Large intestine (tissue), 3 donors: Measurements from ENCODE around the gene NR4A1. TPM values are rescaled to one million over a fixed set of nuclear protein-coding genes. Genes with fewer than 3 reads are reported as not detected.

ENCODE experiments used
- DNase-seq, 2 donors: peaks; one replicate each; pipeline versions ENCODE4 v3.0.0 to v3.0.0-alpha.2; 2013
- H3K27ac ChIP-seq: one replicate; pipeline ENCODE4 v1.5.1; 2013; ENCODE audit warnings: low read length
- H3K27me3 ChIP-seq: 2 replicates; pipeline ENCODE4 v1.6.1; 2013; ENCODE audit warnings: low read length; ENCODE audit not compliant: control insufficient read depth, insufficient read depth
- H3K36me3 ChIP-seq: 2 replicates; pipeline ENCODE4 v1.6.1; 2013; ENCODE audit warnings: low read length; ENCODE audit not compliant: control insufficient read depth, insufficient read depth
- H3K4me1 ChIP-seq: one replicate; pipeline ENCODE4 v1.6.1; 2013; ENCODE audit warnings: low read length; ENCODE audit not compliant: control insufficient read depth, insufficient read depth
- H3K4me3 ChIP-seq: one replicate; pipeline ENCODE4 v1.5.1; 2013; ENCODE audit warnings: low read length
- H3K9me3 ChIP-seq: one replicate; pipeline ENCODE4 v1.6.1; 2013; ENCODE audit warnings: mild to moderate bottlenecking, low read depth, low read length, moderate library complexity; ENCODE audit not compliant: control insufficient read depth
- WGBS: methylation state at CpG from one replicate; pipeline ENCODE4 v1.1.5; 2013; ENCODE audit warnings: low lambda C conversion rate; ENCODE audit not compliant: insufficient coverage; 5-methylcytosine and 5-hydroxymethylcytosine counted together
- polyA plus RNA-seq: library from polyadenylated mRNA; unstranded; fragments of 120-200 nt; gene quantifications from one replicate; pipeline ENCODE4 v1.2.1, GENCODE V29; 2013

Gene NR4A1
- polyA plus RNA-seq, 1 donor, result 139 TPM

DNA sequence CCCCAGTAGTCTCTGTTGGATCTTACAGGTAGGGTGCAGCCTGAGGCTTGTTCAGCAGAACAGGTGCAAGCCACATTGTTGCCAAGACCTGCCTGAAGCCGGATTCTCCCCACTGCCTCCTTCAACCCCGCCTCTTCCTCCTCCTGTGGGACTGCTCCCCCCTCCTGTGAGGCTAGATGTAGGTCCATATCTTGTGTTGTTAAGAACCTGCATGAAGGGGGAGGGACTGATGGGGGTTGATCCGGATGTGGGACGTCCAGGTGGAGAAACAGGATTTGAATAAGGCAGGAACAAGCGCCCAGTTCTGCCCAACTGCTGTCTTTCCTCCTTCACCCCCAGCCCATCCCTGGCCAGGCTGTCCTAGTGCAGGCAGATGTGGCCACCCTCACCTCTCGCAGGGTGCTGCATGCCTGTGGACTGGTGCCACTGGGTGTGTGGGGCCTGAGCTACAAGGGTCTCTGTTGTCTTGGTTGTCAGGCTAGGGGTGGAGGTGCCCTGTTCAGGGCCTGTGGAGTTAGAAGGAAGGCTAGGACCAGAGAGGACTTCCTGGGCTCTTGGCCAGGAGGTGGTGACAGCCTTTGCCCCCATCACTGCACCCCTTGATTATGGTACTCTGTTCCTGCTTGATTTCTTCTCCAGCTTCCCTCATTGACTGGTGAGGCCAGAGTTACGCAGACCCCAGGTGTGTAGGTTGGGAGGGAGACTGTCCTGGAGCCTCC is 1.4 kb downstream of the NR4A1 start:
- no CpG with 5 or more reads among the region's 7 CpGs for WGBS
- H3K4me1 ChIP-seq, result peaks cover 18% of the 10 kb centered on the region
- H3K27ac ChIP-seq, result peak overlapping the region; percentile 82
- DNase-seq, result peak in 1 of 2 donors; percentile 62
- H3K36me3 ChIP-seq, result peaks cover 16% of the 10 kb centered on the region
- H3K4me3 ChIP-seq, result peak overlapping the region; percentile 59
- H3K27me3 ChIP-seq, result peaks cover 9% of the 10 kb centered on the region
- no peaks in the 10 kb centered on the region for H3K9me3 ChIP-seq

DNA sequence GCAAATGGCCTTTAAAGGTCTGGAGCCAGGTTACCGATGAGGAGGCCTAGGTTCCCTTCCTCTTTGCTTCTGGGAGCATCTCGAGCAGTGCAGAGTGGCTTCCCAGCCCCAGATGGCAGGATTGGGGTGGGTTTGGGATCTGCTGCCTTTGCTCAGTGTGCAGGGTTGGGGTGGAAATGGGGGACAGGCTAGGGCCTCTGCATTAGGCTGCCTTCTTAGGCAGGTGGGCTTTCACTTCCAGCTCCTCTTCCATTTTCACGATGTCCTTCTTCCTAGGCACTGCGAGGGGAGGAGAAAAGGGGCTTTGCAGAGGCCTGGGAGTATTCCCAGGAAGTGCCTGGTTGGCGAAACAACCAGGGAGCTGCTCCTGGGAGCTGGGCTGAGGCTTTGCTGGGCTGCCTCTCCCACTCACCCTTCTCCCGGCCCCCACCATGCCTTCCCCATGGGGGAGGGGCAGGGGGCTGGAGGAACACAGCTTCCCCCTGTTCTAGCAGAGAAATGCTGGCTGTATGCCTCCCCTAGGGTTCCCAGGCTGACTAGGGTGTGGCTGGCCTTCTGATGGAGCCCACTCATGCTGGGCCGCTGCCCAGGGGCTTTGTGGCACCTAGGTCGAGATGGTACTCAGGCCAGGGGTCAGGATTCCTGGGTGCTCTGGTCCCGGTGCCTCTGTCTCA is 2.4 kb downstream of the NR4A1 start:
- DNase-seq, result no peak
- Histone ChIP-seq H3K27ac (no peak overlapping the region), H3K4me3 (no peak overlapping the region)

DNA sequence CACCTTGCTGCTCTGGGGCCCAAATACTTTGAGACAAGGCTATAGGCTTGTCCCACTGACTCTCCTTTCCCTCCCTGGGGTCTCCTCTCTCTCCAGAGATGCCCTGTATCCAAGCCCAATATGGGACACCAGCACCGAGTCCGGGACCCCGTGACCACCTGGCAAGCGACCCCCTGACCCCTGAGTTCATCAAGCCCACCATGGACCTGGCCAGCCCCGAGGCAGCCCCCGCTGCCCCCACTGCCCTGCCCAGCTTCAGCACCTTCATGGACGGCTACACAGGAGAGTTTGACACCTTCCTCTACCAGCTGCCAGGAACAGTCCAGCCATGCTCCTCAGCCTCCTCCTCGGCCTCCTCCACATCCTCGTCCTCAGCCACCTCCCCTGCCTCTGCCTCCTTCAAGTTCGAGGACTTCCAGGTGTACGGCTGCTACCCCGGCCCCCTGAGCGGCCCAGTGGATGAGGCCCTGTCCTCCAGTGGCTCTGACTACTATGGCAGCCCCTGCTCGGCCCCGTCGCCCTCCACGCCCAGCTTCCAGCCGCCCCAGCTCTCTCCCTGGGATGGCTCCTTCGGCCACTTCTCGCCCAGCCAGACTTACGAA is 3.1 kb downstream of the NR4A1 start:
- H3K4me1 ChIP-seq, result peaks cover 22% of the 10 kb centered on the region
- H3K27me3 ChIP-seq, result peaks cover 3% of the 10 kb centered on the region
- H3K9me3 ChIP-seq, result no peaks in the 10 kb centered on the region
- H3K4me3 ChIP-seq, result no peak overlapping the region
- no CpG with 5 or more reads among the region's 21 CpGs for WGBS
- H3K27ac ChIP-seq, result no peak overlapping the region
- no peak for DNase-seq
- peaks cover 16% of the 10 kb centered on the region for H3K36me3 ChIP-seq

More for the DNA sequence above, 2.4 kb downstream of the NR4A1 start:
- peaks cover 16% of the 10 kb centered on the region for H3K36me3 ChIP-seq
- peaks cover 18% of the 10 kb centered on the region for H3K4me1 ChIP-seq
- H3K9me3 ChIP-seq, result no peaks in the 10 kb centered on the region
- peaks cover 9% of the 10 kb centered on the region for H3K27me3 ChIP-seq
- WGBS, result no CpG with 5 or more reads among the region's 9 CpGs

DNA sequence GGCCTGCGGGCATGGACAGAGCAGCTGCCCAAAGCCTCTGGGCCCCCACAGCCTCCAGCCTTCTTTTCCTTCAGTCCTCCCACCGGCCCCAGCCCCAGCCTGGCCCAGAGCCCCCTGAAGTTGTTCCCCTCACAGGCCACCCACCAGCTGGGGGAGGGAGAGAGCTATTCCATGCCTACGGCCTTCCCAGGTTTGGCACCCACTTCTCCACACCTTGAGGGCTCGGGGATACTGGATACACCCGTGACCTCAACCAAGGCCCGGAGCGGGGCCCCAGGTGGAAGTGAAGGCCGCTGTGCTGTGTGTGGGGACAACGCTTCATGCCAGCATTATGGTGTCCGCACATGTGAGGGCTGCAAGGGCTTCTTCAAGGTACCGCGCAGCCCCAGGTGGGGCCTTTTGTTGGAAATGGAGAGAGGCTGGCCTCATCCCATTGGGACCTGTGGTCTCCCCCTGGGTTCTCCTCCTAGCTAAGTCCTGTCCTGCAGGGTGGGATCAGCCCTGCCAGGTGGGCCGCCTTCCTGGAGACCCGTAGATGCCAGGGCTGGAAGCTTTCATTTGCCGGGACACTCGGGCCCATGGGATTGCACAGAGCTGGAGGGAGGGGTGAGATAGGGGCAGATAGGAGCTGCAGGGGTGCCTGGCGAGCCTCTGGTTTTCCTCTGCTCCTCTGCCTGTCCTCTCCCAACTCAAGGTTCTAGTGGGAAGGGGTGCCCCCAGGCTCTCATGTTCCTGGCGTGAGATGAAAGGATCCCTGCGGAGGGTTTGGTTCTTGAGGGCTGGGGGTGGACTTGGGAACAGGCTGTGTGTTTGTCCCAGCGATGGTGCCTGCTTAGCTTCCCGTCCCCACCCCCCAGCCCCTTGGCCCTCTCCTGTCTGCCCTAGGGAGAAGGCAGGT is 3.8 kb downstream of the NR4A1 start:
- Histone ChIP-seq H3K27me3 (peaks cover 2% of the 10 kb centered on the region), H3K36me3 (peaks cover 16% of the 10 kb centered on the region), H3K4me1 (peaks cover 19% of the 10 kb centered on the region), H3K4me3 (no peak overlapping the region), H3K9me3 (no peaks in the 10 kb centered on the region), H3K27ac (no peak overlapping the region)
- WGBS, result no CpG with 5 or more reads among the region's 21 CpGs
- DNase-seq, result no peak

DNA sequence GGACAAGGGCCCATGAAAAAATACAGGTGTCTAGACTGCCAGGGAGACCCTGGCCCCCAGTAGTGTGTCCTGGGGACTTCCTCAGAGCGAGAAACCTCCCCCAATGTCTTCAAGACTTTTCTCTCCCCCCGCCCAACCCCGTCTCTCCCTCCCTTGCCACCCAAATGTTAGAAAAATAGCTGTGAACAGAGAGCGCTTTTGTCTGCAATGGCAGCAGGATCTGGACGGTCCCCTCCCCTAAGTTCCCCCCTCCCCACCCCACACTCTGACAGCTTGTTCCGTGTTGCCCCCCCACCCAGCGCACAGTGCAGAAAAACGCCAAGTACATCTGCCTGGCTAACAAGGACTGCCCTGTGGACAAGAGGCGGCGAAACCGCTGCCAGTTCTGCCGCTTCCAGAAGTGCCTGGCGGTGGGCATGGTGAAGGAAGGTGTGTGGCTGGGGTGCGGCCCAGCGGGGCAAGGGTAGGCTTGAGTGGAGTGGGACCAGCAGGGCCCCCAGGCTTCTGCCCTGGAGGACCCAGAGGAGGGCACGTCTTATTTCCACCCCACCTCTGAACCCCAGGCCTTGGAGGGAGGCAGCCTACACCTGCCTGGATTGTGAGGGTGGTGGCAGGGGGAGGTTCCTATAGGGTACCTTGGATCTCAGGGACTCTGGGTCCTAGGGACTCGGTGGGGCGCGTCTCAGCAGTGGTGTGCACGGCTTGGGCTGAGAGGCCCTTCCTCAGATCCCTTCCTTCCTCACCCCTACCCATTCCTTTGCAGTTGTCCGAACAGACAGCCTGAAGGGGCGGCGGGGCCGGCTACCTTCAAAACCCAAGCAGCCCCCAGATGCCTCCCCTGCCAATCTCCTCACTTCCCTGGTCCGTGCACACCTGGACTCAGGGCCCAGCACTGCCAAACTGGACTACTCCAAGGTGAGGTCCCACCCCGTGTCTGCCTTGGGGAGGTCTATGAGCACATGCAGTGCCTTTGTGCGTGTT is 4.8 kb downstream of the NR4A1 start:
- Histone ChIP-seq H3K4me3 (no peak overlapping the region), H3K4me1 (peaks cover 12% of the 10 kb centered on the region), H3K36me3 (peaks cover 16% of the 10 kb centered on the region), H3K9me3 (no peaks in the 10 kb centered on the region), H3K27ac (no peak overlapping the region), H3K27me3 (peaks cover 2% of the 10 kb centered on the region)
- DNase-seq, result no peak
- WGBS, result no CpG with 5 or more reads among the region's 27 CpGs

DNA sequence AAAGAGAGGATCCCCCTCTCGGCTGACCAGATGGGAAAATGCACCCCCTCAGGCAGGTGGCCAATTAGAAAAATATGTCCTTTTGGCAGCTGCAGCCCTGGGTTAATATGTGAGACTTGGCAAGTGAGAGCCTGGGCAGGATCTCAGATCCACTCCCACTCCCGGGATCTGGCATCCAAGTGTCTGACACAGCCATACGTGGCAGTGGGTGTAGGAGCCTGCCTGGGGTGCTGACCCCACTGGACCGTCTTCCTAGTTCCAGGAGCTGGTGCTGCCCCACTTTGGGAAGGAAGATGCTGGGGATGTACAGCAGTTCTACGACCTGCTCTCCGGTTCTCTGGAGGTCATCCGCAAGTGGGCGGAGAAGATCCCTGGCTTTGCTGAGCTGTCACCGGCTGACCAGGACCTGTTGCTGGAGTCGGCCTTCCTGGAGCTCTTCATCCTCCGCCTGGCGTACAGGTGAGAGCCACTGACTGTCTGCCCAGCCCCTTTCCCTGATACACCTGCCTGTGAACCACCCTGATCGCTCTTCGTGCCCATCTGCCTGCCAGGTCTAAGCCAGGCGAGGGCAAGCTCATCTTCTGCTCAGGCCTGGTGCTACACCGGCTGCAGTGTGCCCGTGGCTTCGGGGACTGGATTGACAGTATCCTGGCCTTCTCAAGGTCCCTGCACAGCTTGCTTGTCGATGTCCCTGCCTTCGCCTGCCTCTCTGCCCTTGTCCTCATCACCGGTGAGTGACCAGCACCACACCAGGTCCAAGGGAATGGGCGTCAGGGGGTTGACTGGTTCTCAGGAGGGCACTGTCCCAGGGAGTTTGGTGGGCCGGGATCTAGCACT is 5.8 kb downstream of the NR4A1 start:
- H3K36me3 ChIP-seq, result peaks cover 16% of the 10 kb centered on the region
- H3K4me1 ChIP-seq, result peaks cover 9% of the 10 kb centered on the region
- no peaks in the 10 kb centered on the region for H3K27me3 ChIP-seq
- H3K9me3 ChIP-seq, result no peaks in the 10 kb centered on the region
- DNase-seq, result no peak
- H3K4me3 ChIP-seq, result no peak overlapping the region
- 100% methylated on average over 2 of the region's 23 CpGs for WGBS
- H3K27ac ChIP-seq, result no peak overlapping the region

DNA sequence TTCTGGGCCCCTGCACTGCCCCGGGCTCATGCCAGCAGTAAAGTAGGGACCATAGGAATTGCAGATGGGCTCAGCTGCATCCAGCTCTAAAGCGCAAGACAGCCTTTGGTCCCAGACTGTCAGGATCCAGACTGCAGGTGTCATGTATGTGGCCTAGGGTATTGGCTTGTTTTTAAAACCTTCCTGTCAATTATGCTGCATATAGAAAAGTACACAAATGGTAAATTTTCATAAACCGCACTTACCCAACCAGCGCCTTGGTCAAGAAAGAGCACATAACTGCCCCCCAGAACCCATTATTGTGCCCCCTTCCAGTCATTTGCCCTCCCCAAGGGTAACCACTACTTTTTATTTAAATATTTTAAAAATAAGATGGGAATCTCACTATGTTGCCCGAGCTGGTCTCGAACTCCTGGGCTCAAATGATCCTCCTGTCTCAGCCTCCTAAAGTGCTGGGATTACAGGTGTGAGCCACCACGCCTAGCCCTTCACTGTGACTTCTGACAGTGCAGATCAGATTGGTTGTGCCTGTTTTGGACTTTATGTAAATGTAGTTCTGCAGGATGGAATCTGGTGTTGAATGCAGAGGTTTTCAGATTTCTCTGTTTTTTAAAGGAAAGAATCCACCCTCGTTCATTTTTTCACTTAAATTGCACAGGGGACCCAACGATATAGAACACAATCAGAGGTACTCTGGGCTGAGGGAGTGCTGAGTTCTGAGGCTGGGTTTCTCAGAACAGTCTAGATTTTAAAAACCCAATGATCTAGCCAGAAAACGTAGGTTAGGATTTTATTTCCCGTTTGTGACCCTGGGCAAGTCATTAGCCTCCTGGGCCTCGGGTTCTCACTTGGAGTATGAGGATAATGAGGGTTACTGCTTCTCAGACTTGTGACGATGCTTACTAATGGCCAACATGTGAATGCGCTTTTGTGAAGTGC is 6.7 kb downstream of the NR4A1 start:
- no peak overlapping the region for H3K27ac ChIP-seq

DNA sequence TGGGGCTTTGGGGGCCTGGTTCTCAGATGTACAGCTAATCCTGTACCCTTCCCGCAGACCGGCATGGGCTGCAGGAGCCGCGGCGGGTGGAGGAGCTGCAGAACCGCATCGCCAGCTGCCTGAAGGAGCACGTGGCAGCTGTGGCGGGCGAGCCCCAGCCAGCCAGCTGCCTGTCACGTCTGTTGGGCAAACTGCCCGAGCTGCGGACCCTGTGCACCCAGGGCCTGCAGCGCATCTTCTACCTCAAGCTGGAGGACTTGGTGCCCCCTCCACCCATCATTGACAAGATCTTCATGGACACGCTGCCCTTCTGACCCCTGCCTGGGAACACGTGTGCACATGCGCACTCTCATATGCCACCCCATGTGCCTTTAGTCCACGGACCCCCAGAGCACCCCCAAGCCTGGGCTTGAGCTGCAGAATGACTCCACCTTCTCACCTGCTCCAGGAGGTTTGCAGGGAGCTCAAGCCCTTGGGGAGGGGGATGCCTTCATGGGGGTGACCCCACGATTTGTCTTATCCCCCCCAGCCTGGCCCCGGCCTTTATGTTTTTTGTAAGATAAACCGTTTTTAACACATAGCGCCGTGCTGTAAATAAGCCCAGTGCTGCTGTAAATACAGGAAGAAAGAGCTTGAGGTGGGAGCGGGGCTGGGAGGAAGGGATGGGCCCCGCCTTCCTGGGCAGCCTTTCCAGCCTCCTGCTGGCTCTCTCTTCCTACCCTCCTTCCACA is 7.6 kb downstream of the NR4A1 start:
- no peak overlapping the region for H3K4me3 ChIP-seq
- H3K9me3 ChIP-seq, result no peaks in the 10 kb centered on the region
- peaks cover 16% of the 10 kb centered on the region for H3K36me3 ChIP-seq
- no peaks in the 10 kb centered on the region for H3K27me3 ChIP-seq
- H3K27ac ChIP-seq, result peak overlapping the region; percentile 5
- WGBS, result no CpG with 5 or more reads among the region's 25 CpGs
- H3K4me1 ChIP-seq, result peaks cover 24% of the 10 kb centered on the region
- DNase-seq, result no peak

More for the DNA sequence above, 6.7 kb downstream of the NR4A1 start:
- Histone ChIP-seq H3K36me3 (peaks cover 16% of the 10 kb centered on the region), H3K27me3 (no peaks in the 10 kb centered on the region), H3K4me1 (peaks cover 16% of the 10 kb centered on the region), H3K9me3 (no peaks in the 10 kb centered on the region), H3K4me3 (no peak overlapping the region)
- 94% methylated on average over 3 of the region's 14 CpGs for WGBS
- DNase-seq, result no peak
